Measurements from ENCODE around the gene RAD18. TPM values are rescaled to one million over a fixed set of nuclear protein-coding genes. Genes with fewer than 3 reads are reported as not detected.

Gene RAD18
- total and polyA plus RNA-seq, 4 donors = 1.2 to 9.0 (median 4.3) TPM

GRCh38 chr3:8962226-8962861 lies 928 bp downstream of the RAD18 start:
- Histone ChIP-seq H3K9ac (ENCODE audit: low read depth in 1 of 2, low read length in 2 of 2) (peak overlapping the region in 1 of 2 donors; percentile 14), H3K4me1 (ENCODE audit: control insufficient read depth in 4 of 4, insufficient read depth in 4 of 4, low read length in 3 of 4) (peaks cover 8 to 45% (median 36%) of the 10 kb centered on the region in 4 donors), H3K9me3 (ENCODE audit: control insufficient read depth in 4 of 4, low read length in 3 of 4) (no peaks in the 10 kb centered on the region), H3K4me3 (ENCODE audit: low read depth in 1 of 3, low read length in 3 of 3) (peak overlapping the region in 2 of 3 donors; percentile 62 to 78), H3K36me3 (ENCODE audit: control insufficient read depth in 4 of 4, insufficient read depth in 3 of 4, low read depth in 1 of 4, low read length in 3 of 4) (peaks cover 0 to 1% (median 0%) of the 10 kb centered on the region in 4 donors), H3K27ac (ENCODE audit: low read depth in 1 of 2, low read length in 2 of 2) (no peak overlapping the region), H3K27me3 (ENCODE audit: control insufficient read depth in 4 of 4, insufficient read depth in 4 of 4, low read length in 3 of 4) (no peaks in the 10 kb centered on the region)
- no peak for DNase-seq (ENCODE audit: low spot score)
- TF ChIP-seq TAF1 (conservative IDR thresholded peaks at IDR 0.05) (no peak), HNF4G (IDR thresholded peaks at IDR 0.05) (no peak), GABPA (IDR thresholded peaks at IDR 0.05 in 1 of 2, conservative IDR thresholded peaks at IDR 0.05 in 1 of 2) (no peak), EGR1 (IDR thresholded peaks at IDR 0.05; ENCODE audit: low read depth in 2 of 2) (no peak)
- WGBS = 38% methylated on average over 6 of the region's 6 CpGs

GRCh38 chr3:8959668-8960067 lies 3.6 kb downstream of the RAD18 start:
- DNase-seq (ENCODE audit: low spot score) = no peak
- peaks cover 8 to 27% (median 22%) of the 10 kb centered on the region in 4 donors for H3K4me1 ChIP-seq (ENCODE audit: control insufficient read depth in 4 of 4, insufficient read depth in 4 of 4, low read length in 3 of 4)
- no peaks in the 10 kb centered on the region for H3K9me3 ChIP-seq (ENCODE audit: control insufficient read depth in 4 of 4, low read length in 3 of 4)
- H3K9ac ChIP-seq (ENCODE audit: low read depth in 1 of 2, low read length in 2 of 2) = no peak overlapping the region
- H3K27ac ChIP-seq (ENCODE audit: low read depth in 1 of 2, low read length in 2 of 2) = no peak overlapping the region
- 83% methylated on average over 8 of the region's 8 CpGs for WGBS
- TF ChIP-seq RAD21 (IDR thresholded peaks at IDR 0.05) (no peak), RXRA (IDR thresholded peaks at IDR 0.05) (no peak), YY1 (IDR thresholded peaks at IDR 0.05) (no peak), MAX (IDR thresholded peaks at IDR 0.05) (no peak), EGR1 (IDR thresholded peaks at IDR 0.05; ENCODE audit: low read depth in 2 of 2) (no peak), ATF3 (IDR thresholded peaks at IDR 0.05) (no peak)
- no peaks in the 10 kb centered on the region for H3K27me3 ChIP-seq (ENCODE audit: control insufficient read depth in 4 of 4, insufficient read depth in 4 of 4, low read length in 3 of 4)
- no peak overlapping the region for H3K4me3 ChIP-seq (ENCODE audit: low read depth in 1 of 3, low read length in 3 of 3)
- peaks cover 0 to 2% (median 0%) of the 10 kb centered on the region in 4 donors for H3K36me3 ChIP-seq (ENCODE audit: control insufficient read depth in 4 of 4, insufficient read depth in 3 of 4, low read depth in 1 of 4, low read length in 3 of 4)

GRCh38 chr3:8954938-8955763 lies 8.1 kb downstream of the RAD18 start:
- no peak overlapping the region for H3K9ac ChIP-seq (ENCODE audit: low read depth in 1 of 2, low read length in 2 of 2)
- DNase-seq (ENCODE audit: low spot score) = no peak
- no peaks in the 10 kb centered on the region for H3K9me3 ChIP-seq (ENCODE audit: control insufficient read depth in 4 of 4, low read length in 3 of 4)
- 91% methylated on average over 4 of the region's 4 CpGs for WGBS
- no peak overlapping the region for H3K4me3 ChIP-seq (ENCODE audit: low read depth in 1 of 3, low read length in 3 of 3)
- H3K27me3 ChIP-seq (ENCODE audit: control insufficient read depth in 4 of 4, insufficient read depth in 4 of 4, low read length in 3 of 4) = no peaks in the 10 kb centered on the region
- H3K27ac ChIP-seq (ENCODE audit: low read depth in 1 of 2, low read length in 2 of 2) = no peak overlapping the region
- H3K36me3 ChIP-seq (ENCODE audit: control insufficient read depth in 4 of 4, insufficient read depth in 3 of 4, low read depth in 1 of 4, low read length in 3 of 4) = peaks cover 0 to 2% (median 0%) of the 10 kb centered on the region in 4 donors
- H3K4me1 ChIP-seq (ENCODE audit: control insufficient read depth in 4 of 4, insufficient read depth in 4 of 4, low read length in 3 of 4) = no peaks in the 10 kb centered on the region
- no peak for TF ChIP-seq YY1 (IDR thresholded peaks at IDR 0.05)
- no peak for TF ChIP-seq GABPA (IDR thresholded peaks at IDR 0.05 in 1 of 2, conservative IDR thresholded peaks at IDR 0.05 in 1 of 2)

- Histone ChIP-seq H3K9me3 (ENCODE audit: control insufficient read depth in 4 of 4, low read length in 3 of 4) (no peaks in the 10 kb centered on the region), H3K9ac (ENCODE audit: low read depth in 1 of 2, low read length in 2 of 2) (no peak overlapping the region), H3K27ac (ENCODE audit: low read depth in 1 of 2, low read length in 2 of 2) (no peak overlapping the region), H3K4me1 (ENCODE audit: control insufficient read depth in 4 of 4, insufficient read depth in 4 of 4, low read length in 3 of 4) (no peaks in the 10 kb centered on the region), H3K4me3 (ENCODE audit: low read depth in 1 of 3, low read length in 3 of 3) (no peak overlapping the region), H3K27me3 (ENCODE audit: control insufficient read depth in 4 of 4, insufficient read depth in 4 of 4, low read length in 3 of 4) (no peaks in the 10 kb centered on the region), H3K36me3 (ENCODE audit: control insufficient read depth in 4 of 4, insufficient read depth in 3 of 4, low read depth in 1 of 4, low read length in 3 of 4) (peaks cover 0 to 2% (median 0%) of the 10 kb centered on the region in 4 donors)
- DNase-seq (ENCODE audit: low spot score) = no peak
- TF ChIP-seq RXRA (IDR thresholded peaks at IDR 0.05) (no peak), RAD21 (IDR thresholded peaks at IDR 0.05) (no peak), GABPA (IDR thresholded peaks at IDR 0.05 in 1 of 2, conservative IDR thresholded peaks at IDR 0.05 in 1 of 2) (no peak), FOXA1 (IDR thresholded peaks at IDR 0.05) (no peak)
Observed at GRCh38 chr3:8953313-8953712, 10.0 kb downstream of the RAD18 start.

Measured in liver (tissue), 9 donors.